ENCODE data around the gene FAM177B.
"Not testable (repeated sequence)": the region's sequence is repeated elsewhere in the genome, so short reads cannot be mapped to it uniquely, and the experiment has no call there.

The FAM177B gene

GRCh38 chr1:222736470-222736869, 532 bp upstream of the FAM177B start:
- intact Hi-C loops (cut with DNase I), result loop anchor here (5.0 kb wide), 1 partner anchor 356 kb away; no protein-coding TSS in a partner anchor
- DNase-seq, result no peak

GRCh38 chr1:222739465-222739864, 2.5 kb downstream of the FAM177B start:
- intact Hi-C loops (cut with DNase I), result loop anchor here (5.0 kb wide), 1 partner anchor 353 kb away; no protein-coding TSS in a partner anchor
- DNase-seq, result no peak

GRCh38 chr1:222739929-222740328, 2.9 kb downstream of the FAM177B start:
- intact Hi-C loops (cut with DNase I), result loop anchor here (5.0 kb wide), 1 partner anchor 352 kb away; no protein-coding TSS in a partner anchor
- DNase-seq, result no peak

GRCh38 chr1:222741630-222742457, 4.8 kb downstream of the FAM177B start:
- DNase-seq; intact Hi-C loops (cut with DNase I): not testable (repeated sequence)

GRCh38 chr1:222749927-222750326, 12.9 kb downstream of the FAM177B start:
- DNase-seq, result peak in 1 of 10 donors; percentile 70
- intact Hi-C loops (cut with DNase I), result no loop called here

GRCh38 chr1:222750651-222751050, 13.6 kb downstream of the FAM177B start:
- intact Hi-C loops (cut with DNase I), result no loop called here

GRCh38 chr1:222751255-222751654, 14.3 kb downstream of the FAM177B start:
- intact Hi-C loops (cut with DNase I), result no loop called here

More at GRCh38 chr1:222750651-222751050, 13.6 kb downstream of the FAM177B start:
- no peak for DNase-seq

GRCh38 chr1:222754366-222755139, 17.6 kb downstream of the FAM177B start:
- intact Hi-C loops (cut with DNase I), result no loop called here
- peak in 9 of 10 donors; percentile 18 to 92 (median 41) for DNase-seq

More at GRCh38 chr1:222751255-222751654, 14.3 kb downstream of the FAM177B start:
- DNase-seq, result no peak

- DNase-seq, result no peak
These were observed 20.8 kb downstream of the FAM177B start for GRCh38 chr1:222757646-222758268.

GRCh38 chr1:222759451-222760035, 22.5 kb downstream of the FAM177B start:
- no peak for DNase-seq
- intact Hi-C loops (cut with DNase I), result no loop called here

More at GRCh38 chr1:222757646-222758268, 20.8 kb downstream of the FAM177B start:
- intact Hi-C loops (cut with DNase I), result no loop called here

GRCh38 chr1:222761083-222761482, 24.1 kb downstream of the FAM177B start:
- DNase-seq, result no peak
- intact Hi-C loops (cut with DNase I), result no loop called here

GRCh38 chr1:222762178-222762577, 25.2 kb downstream of the FAM177B start:
- DNase-seq; intact Hi-C loops (cut with DNase I): not testable (repeated sequence)

GRCh38 chr1:222767152-222767571, 30.2 kb downstream of the FAM177B start:
- intact Hi-C loops (cut with DNase I), result no loop called here
- no peak for DNase-seq

GRCh38 chr1:222768592-222768991, 31.6 kb downstream of the FAM177B start:
- DNase-seq, result no peak
- intact Hi-C loops (cut with DNase I), result no loop called here

- DNase-seq, result no peak
- intact Hi-C loops (cut with DNase I), result no loop called here
These were observed 32.2 kb downstream of the FAM177B start for GRCh38 chr1:222769181-222769580.

- intact Hi-C loops (cut with DNase I), result no loop called here
These were observed 33.1 kb downstream of the FAM177B start for GRCh38 chr1:222769971-222770620.

GRCh38 chr1:222772996-222773379, 36.0 kb downstream of the FAM177B start:
- no peak for DNase-seq
- intact Hi-C loops (cut with DNase I), result no loop called here

More at GRCh38 chr1:222769971-222770620, 33.1 kb downstream of the FAM177B start:
- no peak for DNase-seq

GRCh38 chr1:222777463-222777862, 40.5 kb downstream of the FAM177B start:
- intact Hi-C loops (cut with DNase I), result no loop called here

GRCh38 chr1:222777977-222778376, 41.0 kb downstream of the FAM177B start:
- intact Hi-C loops (cut with DNase I), result no loop called here
- DNase-seq, result no peak

More at GRCh38 chr1:222777463-222777862, 40.5 kb downstream of the FAM177B start:
- no peak for DNase-seq

- DNase-seq, result no peak
- intact Hi-C loops (cut with DNase I), result no loop called here
These were observed 44.2 kb downstream of the FAM177B start for GRCh38 chr1:222781251-222781650.
